HepG2 (cell line): ENCODE measurements around the gene ZDHHC16. TPM values are rescaled to one million over a fixed set of nuclear protein-coding genes. Genes with fewer than 3 reads are reported as not detected.

Experiments used
- DPF2 ChIP-seq: sonication (generic); formaldehyde crosslinking; IDR thresholded peaks from 2 replicates; pipeline ENCODE4 v1.4.0; 2020; ENCODE audit warnings: mild to moderate bottlenecking, low read depth, missing genetic modification reagents, borderline replicate concordance
- HMGXB3 ChIP-seq: sonication (generic); formaldehyde crosslinking; IDR thresholded peaks from 2 replicates; pipeline ENCODE4 v1.4.0; 2020; ENCODE audit warnings: missing genetic modification reagents, borderline replicate concordance
- KAT7 ChIP-seq: IDR thresholded peaks from 2 replicates; pipeline ENCODE4 v1.6.1; 2018; ENCODE audit warnings: borderline replicate concordance, missing compliant biosample characterization
- KLF6 ChIP-seq: IDR thresholded peaks from 2 replicates; pipeline ENCODE4 v1.8.0; 2016; ENCODE audit warnings: missing biosample characterization, missing genetic modification reagents
- MZF1 ChIP-seq: sonication (generic); formaldehyde crosslinking; IDR thresholded peaks from 2 replicates; pipeline ENCODE4 v1.8.1; 2023; ENCODE audit warnings: mild to moderate bottlenecking, missing genetic modification reagents, borderline replicate concordance
- PRMT3 ChIP-seq: sonication (generic); formaldehyde crosslinking; IDR thresholded peaks from 2 replicates; pipeline ENCODE4 v1.8.1; 2022; ENCODE audit warnings: low read depth, mild to moderate bottlenecking, moderate library complexity, missing genetic modification reagents, borderline replicate concordance
- SAFB2 ChIP-seq: sonication (generic); formaldehyde crosslinking; IDR thresholded peaks from 2 replicates; pipeline ENCODE4 v1.5.1; 2020; ENCODE audit warnings: missing genetic modification reagents, low read depth, mild to moderate bottlenecking, borderline replicate concordance
- TARDBP ChIP-seq: sonication (generic); formaldehyde crosslinking; IDR thresholded peaks from 2 replicates; pipeline ENCODE4 v1.8.0; 2022; ENCODE audit warnings: mild to moderate bottlenecking, missing genetic modification reagents
- TEAD2 ChIP-seq: sonication (generic); formaldehyde crosslinking; IDR thresholded peaks from 2 replicates; pipeline ENCODE4 v1.9.0; 2021; ENCODE audit warnings: missing genetic modification reagents
- TEF ChIP-seq: sonication (generic); formaldehyde crosslinking; IDR thresholded peaks from 2 replicates; pipeline ENCODE4 v1.5.0; 2020; ENCODE audit warnings: missing genetic modification reagents
- UBTF ChIP-seq: sonication (generic); formaldehyde crosslinking; IDR thresholded peaks from 2 replicates; pipeline ENCODE4 v1.4.0; 2020; ENCODE audit warnings: mild to moderate bottlenecking, missing genetic modification reagents
- ZMYM4 ChIP-seq: sonication (generic); formaldehyde crosslinking; IDR thresholded peaks from 2 replicates; pipeline ENCODE4 v1.8.1; 2023; ENCODE audit warnings: mild to moderate bottlenecking, missing genetic modification reagents
- ZNF256 ChIP-seq: sonication (generic); formaldehyde crosslinking; conservative IDR thresholded peaks from 2 replicates; pipeline ENCODE4 v1.4.0; 2020; ENCODE audit warnings: missing genetic modification reagents
- ZNF343 ChIP-seq: sonication (generic); formaldehyde crosslinking; IDR thresholded peaks from 2 replicates; pipeline ENCODE4 v1.4.0; 2020; ENCODE audit warnings: mild to moderate bottlenecking, missing genetic modification reagents
- ZNF737 ChIP-seq: sonication (generic); formaldehyde crosslinking; IDR thresholded peaks from 2 replicates; pipeline ENCODE4 v1.5.0; 2020; ENCODE audit warnings: missing genetic modification reagents, mild to moderate bottlenecking, borderline replicate concordance
- ZNF772 ChIP-seq: sonication (generic); formaldehyde crosslinking; IDR thresholded peaks from 2 replicates; pipeline ENCODE4 v1.5.0; 2020; ENCODE audit warnings: mild to moderate bottlenecking, missing genetic modification reagents
- ZNF850 ChIP-seq: sonication (generic); formaldehyde crosslinking; conservative IDR thresholded peaks from 2 replicates; pipeline ENCODE4 v1.9.0; 2021; ENCODE audit warnings: mild to moderate bottlenecking, missing genetic modification reagents
- polyA plus RNA-seq, 8 experiments: library from polyadenylated mRNA; depleted of rRNA in 3 of 8; stranded (reverse) in 7 of 8; unstranded in 1 of 8; fragments of >200 nt; fragmentation: Illumina TruSeq in 4 of 8; extraction: Trizol in 4 of 8; gene quantifications; 2 replicates each; pipeline versions ENCODE4 v1.2.1 to v1.2.3, GENCODE V29; 2011 to 2016; ENCODE audit warnings: low read depth in 4 of 8, missing spikeins in 1 of 8, mixed read lengths in 1 of 8; ENCODE audit not compliant: insufficient read depth in 1 of 8
- total RNA-seq, 5 experiments: library from RNA; depleted of rRNA; stranded (reverse); fragments of >200 nt; fragmentation: Illumina TruSeq; extraction: Trizol; gene quantifications; 2 replicates each; pipeline ENCODE4 v1.2.3, GENCODE V29; 2016; ENCODE audit warnings: low read depth in 1 of 5

The ZDHHC16 gene
- total and polyA plus RNA-seq, 2 of the 13 experiments (the other 11 are each of a cell fraction or from before 2014, with no cell fraction given) = 40.8 to 41.8 TPM

- TF ChIP-seq KLF6 (no peak), HMGXB3 (CRISPR knock-in tag) (no peak), TEAD2 (CRISPR knock-in tag) (no peak), TEF (CRISPR knock-in tag) (no peak), KAT7 (CRISPR knock-in tag) (no peak), PRMT3 (CRISPR knock-in tag) (no peak), ZNF772 (CRISPR knock-in tag) (0 out of 2 replicates have a peak, but pooled peaks have one; percentile 12), MZF1 (CRISPR knock-in tag) (no peak), ZNF850 (CRISPR knock-in tag) (no peak), UBTF (CRISPR knock-in tag) (no peak), DPF2 (CRISPR knock-in tag) (no peak), ZMYM4 (CRISPR knock-in tag) (no peak), SAFB2 (CRISPR knock-in tag) (no peak), ZNF256 (CRISPR knock-in tag) (no peak), ZNF343 (CRISPR knock-in tag) (0 out of 2 replicates have a peak, but pooled peaks have one; percentile 25), ZNF737 (CRISPR knock-in tag) (no peak), TARDBP (CRISPR knock-in tag) (0 out of 2 replicates have a peak, but pooled peaks have one; percentile 21)
These were observed 19.0 kb upstream of the ZDHHC16 start (continued) for GRCh38 chr10:97426776-97427570.
